WTC11 (cell line): ENCODE data around the gene TCF7.

Source experiments
- CREB1 ChIP-seq: sonication (generic); formaldehyde crosslinking; IDR thresholded peaks from 2 replicates; pipeline ENCODE4 v1.8.0; 2023; ENCODE audit warnings: mild to moderate bottlenecking, missing genetic modification reagents
- ETV6 ChIP-seq: sonication (generic); formaldehyde crosslinking; IDR thresholded peaks from 2 replicates; pipeline ENCODE4 v1.8.1; 2022; ENCODE audit warnings: mild to moderate bottlenecking, missing genetic modification reagents
- NR2C2 ChIP-seq: sonication (generic); formaldehyde crosslinking; IDR thresholded peaks from 2 replicates; pipeline ENCODE4 v1.8.0; 2022; ENCODE audit warnings: mild to moderate bottlenecking, missing genetic modification reagents
- SMAD3 ChIP-seq: sonication (generic); formaldehyde crosslinking; IDR thresholded peaks from 2 replicates; pipeline ENCODE4 v1.8.0; 2022; ENCODE audit warnings: missing genetic modification reagents, mild to moderate bottlenecking, borderline replicate concordance
- SP1 ChIP-seq: sonication (generic); formaldehyde crosslinking; conservative IDR thresholded peaks from 2 replicates; pipeline ENCODE4 v1.8.1; 2022; ENCODE audit warnings: missing genetic modification reagents
- TP53 ChIP-seq: sonication (generic); formaldehyde crosslinking; IDR thresholded peaks from 2 replicates; pipeline ENCODE4 v1.8.1; 2023; ENCODE audit warnings: mild to moderate bottlenecking, missing genetic modification reagents
- ZNF263 ChIP-seq: sonication (generic); formaldehyde crosslinking; IDR thresholded peaks from 2 replicates; pipeline ENCODE4 v1.8.1; 2022; ENCODE audit warnings: low read depth, mild to moderate bottlenecking, moderate library complexity, missing genetic modification reagents
- TF ChIP-seq, protein P1 (sequence below): fragments of 200-600 bp; IDR thresholded peaks from 2 replicates; pipeline ENCODE4 v1.8.0; 2022; ENCODE audit warnings: antibody characterized with exemption
- TF ChIP-seq, protein P2 (sequence below): sonication (generic); formaldehyde crosslinking; IDR thresholded peaks from 2 replicates; pipeline ENCODE4 v1.8.0; 2022; ENCODE audit warnings: mild to moderate bottlenecking, missing genetic modification reagents
- TF ChIP-seq, protein P3 (sequence below): sonication (generic); formaldehyde crosslinking; IDR thresholded peaks from 2 replicates; pipeline ENCODE4 v1.8.1; 2022; ENCODE audit warnings: low read depth, missing genetic modification reagents, borderline replicate concordance
- TF ChIP-seq, protein P4 (sequence below): sonication (generic); formaldehyde crosslinking; IDR thresholded peaks from 2 replicates; pipeline ENCODE4 v1.8.1; 2022; ENCODE audit warnings: mild to moderate bottlenecking, moderate library complexity, missing genetic modification reagents
- TF ChIP-seq, protein P5 (sequence below): sonication (generic); formaldehyde crosslinking; IDR thresholded peaks from 2 replicates; pipeline ENCODE4 v1.8.1; 2023; ENCODE audit warnings: mild to moderate bottlenecking, moderate library complexity, missing genetic modification reagents
- TF ChIP-seq, protein P6 (sequence below): sonication (generic); formaldehyde crosslinking; conservative IDR thresholded peaks from 2 replicates; pipeline ENCODE4 v1.8.1; 2022; ENCODE audit warnings: mild to moderate bottlenecking, missing genetic modification reagents

DNA sequence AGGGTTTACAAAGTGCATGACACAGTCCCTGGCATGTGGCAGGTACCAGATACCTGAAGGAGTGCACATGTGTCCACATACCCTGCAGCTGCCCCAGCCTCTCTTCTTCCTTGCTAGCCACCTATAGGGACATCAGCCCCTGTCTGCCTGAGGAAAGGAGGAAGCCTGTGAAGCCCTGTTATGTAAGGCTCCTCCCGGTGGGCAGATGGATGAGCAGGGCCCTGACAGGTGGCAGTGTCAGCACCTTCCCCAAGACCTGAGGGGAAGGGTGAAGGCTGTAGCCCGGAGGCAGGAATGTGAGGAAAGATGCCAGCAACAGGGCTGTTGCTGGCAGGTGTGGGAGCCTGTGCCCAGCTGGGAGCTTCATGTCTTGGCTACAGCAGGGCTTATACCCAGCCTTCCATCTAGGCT is 21.7 kb downstream of the TCF7 start:
- TF ChIP-seq, protein P1, sequence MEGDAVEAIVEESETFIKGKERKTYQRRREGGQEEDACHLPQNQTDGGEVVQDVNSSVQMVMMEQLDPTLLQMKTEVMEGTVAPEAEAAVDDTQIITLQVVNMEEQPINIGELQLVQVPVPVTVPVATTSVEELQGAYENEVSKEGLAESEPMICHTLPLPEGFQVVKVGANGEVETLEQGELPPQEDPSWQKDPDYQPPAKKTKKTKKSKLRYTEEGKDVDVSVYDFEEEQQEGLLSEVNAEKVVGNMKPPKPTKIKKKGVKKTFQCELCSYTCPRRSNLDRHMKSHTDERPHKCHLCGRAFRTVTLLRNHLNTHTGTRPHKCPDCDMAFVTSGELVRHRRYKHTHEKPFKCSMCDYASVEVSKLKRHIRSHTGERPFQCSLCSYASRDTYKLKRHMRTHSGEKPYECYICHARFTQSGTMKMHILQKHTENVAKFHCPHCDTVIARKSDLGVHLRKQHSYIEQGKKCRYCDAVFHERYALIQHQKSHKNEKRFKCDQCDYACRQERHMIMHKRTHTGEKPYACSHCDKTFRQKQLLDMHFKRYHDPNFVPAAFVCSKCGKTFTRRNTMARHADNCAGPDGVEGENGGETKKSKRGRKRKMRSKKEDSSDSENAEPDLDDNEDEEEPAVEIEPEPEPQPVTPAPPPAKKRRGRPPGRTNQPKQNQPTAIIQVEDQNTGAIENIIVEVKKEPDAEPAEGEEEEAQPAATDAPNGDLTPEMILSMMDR = no peak
- TF ChIP-seq ZNF263 (CRISPR knock-in tag) (no peak), ETV6 (CRISPR knock-in tag) (no peak), NR2C2 (no peak), CREB1 (CRISPR knock-in tag) (no peak), SP1 (CRISPR knock-in tag) (no peak), TP53 (no peak), SMAD3 (CRISPR knock-in tag) (no peak)
- TF ChIP-seq, protein P2, sequence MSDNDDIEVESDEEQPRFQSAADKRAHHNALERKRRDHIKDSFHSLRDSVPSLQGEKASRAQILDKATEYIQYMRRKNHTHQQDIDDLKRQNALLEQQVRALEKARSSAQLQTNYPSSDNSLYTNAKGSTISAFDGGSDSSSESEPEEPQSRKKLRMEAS = no peak
- TF ChIP-seq, protein P3, sequence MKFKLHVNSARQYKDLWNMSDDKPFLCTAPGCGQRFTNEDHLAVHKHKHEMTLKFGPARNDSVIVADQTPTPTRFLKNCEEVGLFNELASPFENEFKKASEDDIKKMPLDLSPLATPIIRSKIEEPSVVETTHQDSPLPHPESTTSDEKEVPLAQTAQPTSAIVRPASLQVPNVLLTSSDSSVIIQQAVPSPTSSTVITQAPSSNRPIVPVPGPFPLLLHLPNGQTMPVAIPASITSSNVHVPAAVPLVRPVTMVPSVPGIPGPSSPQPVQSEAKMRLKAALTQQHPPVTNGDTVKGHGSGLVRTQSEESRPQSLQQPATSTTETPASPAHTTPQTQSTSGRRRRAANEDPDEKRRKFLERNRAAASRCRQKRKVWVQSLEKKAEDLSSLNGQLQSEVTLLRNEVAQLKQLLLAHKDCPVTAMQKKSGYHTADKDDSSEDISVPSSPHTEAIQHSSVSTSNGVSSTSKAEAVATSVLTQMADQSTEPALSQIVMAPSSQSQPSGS (CRISPR knock-in tag) = no peak
- TF ChIP-seq, protein P4, sequence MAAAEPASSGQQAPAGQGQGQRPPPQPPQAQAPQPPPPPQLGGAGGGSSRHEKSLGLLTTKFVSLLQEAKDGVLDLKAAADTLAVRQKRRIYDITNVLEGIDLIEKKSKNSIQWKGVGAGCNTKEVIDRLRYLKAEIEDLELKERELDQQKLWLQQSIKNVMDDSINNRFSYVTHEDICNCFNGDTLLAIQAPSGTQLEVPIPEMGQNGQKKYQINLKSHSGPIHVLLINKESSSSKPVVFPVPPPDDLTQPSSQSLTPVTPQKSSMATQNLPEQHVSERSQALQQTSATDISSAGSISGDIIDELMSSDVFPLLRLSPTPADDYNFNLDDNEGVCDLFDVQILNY (CRISPR knock-in tag) = no peak
- TF ChIP-seq, protein P5, sequence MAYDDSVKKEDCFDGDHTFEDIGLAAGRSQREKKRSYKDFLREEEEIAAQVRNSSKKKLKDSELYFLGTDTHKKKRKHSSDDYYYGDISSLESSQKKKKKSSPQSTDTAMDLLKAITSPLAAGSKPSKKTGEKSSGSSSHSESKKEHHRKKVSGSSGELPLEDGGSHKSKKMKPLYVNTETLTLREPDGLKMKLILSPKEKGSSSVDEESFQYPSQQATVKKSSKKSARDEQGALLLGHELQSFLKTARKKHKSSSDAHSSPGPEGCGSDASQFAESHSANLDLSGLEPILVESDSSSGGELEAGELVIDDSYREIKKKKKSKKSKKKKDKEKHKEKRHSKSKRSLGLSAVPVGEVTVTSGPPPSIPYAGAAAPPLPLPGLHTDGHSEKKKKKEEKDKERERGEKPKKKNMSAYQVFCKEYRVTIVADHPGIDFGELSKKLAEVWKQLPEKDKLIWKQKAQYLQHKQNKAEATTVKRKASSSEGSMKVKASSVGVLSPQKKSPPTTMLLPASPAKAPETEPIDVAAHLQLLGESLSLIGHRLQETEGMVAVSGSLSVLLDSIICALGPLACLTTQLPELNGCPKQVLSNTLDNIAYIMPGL (CRISPR knock-in tag) = no peak
- TF ChIP-seq, protein P6, sequence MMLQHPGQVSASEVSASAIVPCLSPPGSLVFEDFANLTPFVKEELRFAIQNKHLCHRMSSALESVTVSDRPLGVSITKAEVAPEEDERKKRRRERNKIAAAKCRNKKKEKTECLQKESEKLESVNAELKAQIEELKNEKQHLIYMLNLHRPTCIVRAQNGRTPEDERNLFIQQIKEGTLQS (CRISPR knock-in tag) = no peak
